Measurements from ENCODE around the gene SOX8.

SOX8 gene

DNA sequence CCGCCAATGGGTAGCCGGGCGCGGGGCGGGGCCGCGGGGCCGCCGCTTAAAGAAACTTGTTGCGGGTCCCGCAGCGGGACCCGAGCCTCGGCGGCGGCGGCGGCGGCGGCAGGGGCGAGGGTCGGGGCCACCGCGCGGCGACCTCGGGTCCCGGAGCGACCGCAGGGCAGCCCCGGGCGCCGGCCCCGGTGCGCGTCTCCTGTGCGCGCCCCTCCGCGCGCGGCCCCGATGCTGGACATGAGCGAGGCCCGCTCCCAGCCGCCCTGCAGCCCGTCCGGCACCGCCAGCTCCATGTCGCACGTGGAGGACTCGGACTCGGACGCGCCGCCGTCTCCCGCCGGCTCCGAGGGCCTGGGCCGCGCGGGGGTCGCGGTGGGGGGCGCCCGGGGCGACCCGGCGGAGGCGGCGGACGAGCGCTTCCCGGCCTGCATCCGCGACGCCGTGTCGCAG lies at the start of gene SOX8:
Gene SOX8 (plus strand): TSS at position 76 of the 450 bp plus-strand sequence. CDS start 153 bp downstream, at position 229.
- no peak within 1 kb of the TSS for H3K4me3 ChIP-seq (ENCODE audit: low read length)

DNA sequence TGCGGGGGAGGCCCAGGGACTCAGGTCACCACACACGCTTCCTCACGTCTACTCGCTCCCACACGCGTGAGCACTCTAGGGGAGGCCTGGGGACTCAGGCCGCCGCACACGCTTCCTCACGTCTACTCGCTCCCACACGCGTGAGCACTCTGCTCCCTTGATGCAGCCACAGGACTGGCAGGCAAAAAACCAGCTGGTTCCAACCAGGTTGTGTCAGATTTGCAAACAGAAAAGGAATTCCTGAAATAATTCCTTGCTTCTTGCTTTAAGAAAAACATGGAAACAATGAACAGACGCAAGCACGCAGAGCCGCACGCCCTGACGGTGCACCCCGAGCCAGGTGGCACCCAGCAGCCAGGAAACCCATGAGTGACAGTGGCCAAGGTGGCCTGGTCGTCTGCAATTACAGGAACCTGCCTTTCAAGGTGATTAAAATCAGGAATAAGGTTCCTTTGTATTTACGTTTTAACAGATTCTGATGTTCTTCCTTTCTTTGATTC lies 48.7 kb upstream of the SOX8 start:
- no peak for DNase-seq (ENCODE audit: low read depth)
- H3K4me3 ChIP-seq (ENCODE audit: low read length): no peak overlapping the region
- TF ChIP-seq, protein P1, sequence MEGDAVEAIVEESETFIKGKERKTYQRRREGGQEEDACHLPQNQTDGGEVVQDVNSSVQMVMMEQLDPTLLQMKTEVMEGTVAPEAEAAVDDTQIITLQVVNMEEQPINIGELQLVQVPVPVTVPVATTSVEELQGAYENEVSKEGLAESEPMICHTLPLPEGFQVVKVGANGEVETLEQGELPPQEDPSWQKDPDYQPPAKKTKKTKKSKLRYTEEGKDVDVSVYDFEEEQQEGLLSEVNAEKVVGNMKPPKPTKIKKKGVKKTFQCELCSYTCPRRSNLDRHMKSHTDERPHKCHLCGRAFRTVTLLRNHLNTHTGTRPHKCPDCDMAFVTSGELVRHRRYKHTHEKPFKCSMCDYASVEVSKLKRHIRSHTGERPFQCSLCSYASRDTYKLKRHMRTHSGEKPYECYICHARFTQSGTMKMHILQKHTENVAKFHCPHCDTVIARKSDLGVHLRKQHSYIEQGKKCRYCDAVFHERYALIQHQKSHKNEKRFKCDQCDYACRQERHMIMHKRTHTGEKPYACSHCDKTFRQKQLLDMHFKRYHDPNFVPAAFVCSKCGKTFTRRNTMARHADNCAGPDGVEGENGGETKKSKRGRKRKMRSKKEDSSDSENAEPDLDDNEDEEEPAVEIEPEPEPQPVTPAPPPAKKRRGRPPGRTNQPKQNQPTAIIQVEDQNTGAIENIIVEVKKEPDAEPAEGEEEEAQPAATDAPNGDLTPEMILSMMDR (IDR thresholded peaks at IDR 0.05; ENCODE audit: insufficient read depth, low read depth, low read length, missing control alignments): no peak

More for the DNA sequence above, at the start of gene SOX8:
- TF ChIP-seq, protein P1 (IDR thresholded peaks at IDR 0.05; ENCODE audit: insufficient read depth, low read depth, low read length, missing control alignments): no peak
- DNase-seq (ENCODE audit: low read depth): no peak

DNA sequence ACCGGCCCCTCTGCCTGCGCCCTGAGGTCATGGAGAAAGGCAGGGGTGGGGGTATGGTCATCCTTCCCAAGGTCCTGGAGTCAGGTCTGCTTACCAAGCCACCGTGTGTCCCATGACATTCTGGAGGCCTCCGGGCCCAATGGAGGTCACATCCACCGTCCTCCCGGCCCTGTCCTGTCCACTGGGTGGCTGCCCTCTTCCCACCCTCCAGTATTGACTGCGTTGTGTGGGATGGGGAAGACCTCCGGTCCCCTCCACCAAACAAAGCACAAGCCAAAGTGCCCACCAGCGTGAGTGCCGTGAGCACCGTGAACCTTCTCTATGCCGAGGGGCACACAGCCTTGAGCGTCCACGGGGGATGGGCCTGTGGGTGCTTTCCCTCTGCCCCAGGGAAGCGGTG lies 48.0 kb upstream of the SOX8 start:
- H3K4me3 ChIP-seq (ENCODE audit: low read length): no peak overlapping the region
- no peak for DNase-seq (ENCODE audit: low read depth)
- TF ChIP-seq, protein P1 (IDR thresholded peaks at IDR 0.05; ENCODE audit: insufficient read depth, low read depth, low read length, missing control alignments): no peak

DNA sequence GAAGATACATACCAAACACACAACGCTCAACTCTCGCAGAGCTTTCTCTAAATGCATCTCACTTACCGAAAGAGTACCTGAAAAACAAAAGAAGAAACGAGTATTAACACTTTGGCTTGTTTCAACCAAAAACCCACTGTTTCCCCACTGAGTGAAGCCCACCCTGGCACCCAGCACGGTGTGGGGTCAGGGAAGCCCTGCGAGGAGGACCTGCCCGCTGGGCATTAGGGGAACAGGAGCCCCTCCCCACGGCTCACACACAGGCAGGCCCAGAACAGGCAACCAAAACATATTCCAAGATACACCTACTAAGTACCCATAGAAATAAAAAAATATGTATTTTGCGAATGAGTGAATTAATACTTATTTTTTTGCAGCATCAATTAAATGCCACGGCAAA lies 47.4 kb upstream of the SOX8 start:
- no peak overlapping the region for H3K4me3 ChIP-seq (ENCODE audit: low read length)
- DNase-seq (ENCODE audit: low read depth): no peak
- TF ChIP-seq, protein P1 (IDR thresholded peaks at IDR 0.05; ENCODE audit: insufficient read depth, low read depth, low read length, missing control alignments): no peak

DNA sequence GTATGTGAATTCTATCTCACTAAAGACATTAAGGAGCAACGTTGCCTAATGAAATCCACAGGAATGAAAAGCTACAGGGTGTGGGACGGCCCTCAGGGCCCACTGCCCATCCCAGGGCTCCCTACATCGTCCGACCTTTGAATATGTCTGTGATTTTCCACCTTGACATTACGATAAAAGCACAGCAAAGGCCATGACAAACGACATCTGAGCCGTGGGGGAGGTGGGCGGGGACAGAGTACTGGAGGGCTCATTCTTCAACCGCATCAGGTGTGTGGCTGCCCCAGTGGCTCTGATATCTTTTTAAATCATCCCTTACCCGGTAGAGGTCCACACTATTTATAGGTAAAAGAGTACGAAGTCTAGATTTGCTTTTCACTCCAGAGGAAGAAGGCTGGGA lies 45.9 kb upstream of the SOX8 start:
- no peak overlapping the region for H3K4me3 ChIP-seq (ENCODE audit: low read length)
- TF ChIP-seq, protein P1 (IDR thresholded peaks at IDR 0.05; ENCODE audit: insufficient read depth, low read depth, low read length, missing control alignments): no peak
- DNase-seq (ENCODE audit: low read depth): no peak

DNA sequence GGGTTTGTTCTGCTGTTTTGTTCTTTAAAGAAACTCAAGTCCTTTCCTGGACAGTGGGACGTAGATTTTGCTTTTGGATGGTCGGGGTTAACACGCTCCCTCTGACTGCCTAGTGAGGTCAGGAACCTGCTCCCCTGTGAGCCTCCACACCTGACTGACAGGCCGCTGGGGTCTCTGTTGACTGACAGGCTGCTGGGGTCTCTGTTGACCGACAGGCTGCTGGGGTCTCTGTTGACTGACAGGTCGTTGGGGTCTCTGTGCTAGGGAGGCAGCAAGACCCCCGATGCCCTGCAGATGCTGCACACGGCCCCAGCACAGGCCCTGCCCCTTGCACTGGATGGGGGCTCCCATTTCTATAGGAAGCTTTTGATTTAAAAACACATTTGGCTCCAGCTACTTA lies 44.3 kb upstream of the SOX8 start:
- TF ChIP-seq, protein P1 (IDR thresholded peaks at IDR 0.05; ENCODE audit: insufficient read depth, low read depth, low read length, missing control alignments): no peak
- no peak overlapping the region for H3K4me3 ChIP-seq (ENCODE audit: low read length)
- no peak for DNase-seq (ENCODE audit: low read depth)

DNA sequence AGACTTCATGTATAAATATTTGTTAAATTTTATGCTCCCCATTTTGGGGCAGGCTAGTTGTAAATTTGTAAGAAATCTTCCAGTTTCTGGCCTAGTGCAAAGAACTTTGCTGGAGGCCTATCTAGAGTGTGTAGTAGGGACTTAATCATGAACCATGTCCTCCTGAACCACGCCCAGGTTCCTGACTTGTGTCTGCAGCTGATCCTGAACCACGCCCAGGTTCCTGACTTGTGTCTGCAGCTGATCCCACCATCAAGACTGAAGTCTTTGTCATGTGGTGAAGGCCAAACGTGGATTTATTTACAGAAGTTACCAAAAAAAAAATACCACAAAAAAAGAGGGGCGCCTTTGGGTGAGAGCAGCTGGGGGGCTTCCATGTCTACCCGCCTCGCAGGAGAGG lies 43.8 kb upstream of the SOX8 start:
- DNase-seq (ENCODE audit: low read depth): no peak
- TF ChIP-seq, protein P1 (IDR thresholded peaks at IDR 0.05; ENCODE audit: insufficient read depth, low read depth, low read length, missing control alignments): no peak
- H3K4me3 ChIP-seq (ENCODE audit: low read length): no peak overlapping the region
